Activated CD4-positive, alpha-beta T cell treated with anti-CD3 and anti-CD28 coated beads, Interleukin-10, Interleukin-2, amounts not matched to agents 100 ng/mL and 50 ng/mL, durations not matched to agents 16 hours and 8 hours (primary cell): Measurements from ENCODE around the gene SREBF2.

Experiments used
- DNase-seq: peaks from one replicate; pipeline ENCODE4 v3.0.0-alpha.2; 2020

SREBF2 gene

DNA sequence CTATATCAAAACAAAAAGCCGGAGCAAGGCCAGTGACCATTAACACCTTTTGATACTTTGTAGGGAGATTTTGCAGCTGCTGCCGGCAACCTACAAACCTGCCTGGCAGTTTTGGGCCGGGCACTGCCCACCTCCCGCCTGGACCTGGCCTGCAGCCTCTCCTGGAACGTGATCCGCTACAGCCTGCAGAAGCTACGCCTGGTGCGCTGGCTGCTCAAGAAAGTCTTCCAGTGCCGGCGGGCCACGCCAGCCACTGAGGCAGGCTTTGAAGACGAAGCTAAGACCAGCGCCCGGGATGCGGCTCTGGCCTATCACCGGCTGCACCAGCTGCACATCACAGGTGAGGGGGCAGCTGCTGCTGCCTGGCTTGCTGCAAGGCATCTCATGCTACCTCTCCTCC, 47.7 kb downstream of the SREBF2 start:
- no peak for DNase-seq

DNA sequence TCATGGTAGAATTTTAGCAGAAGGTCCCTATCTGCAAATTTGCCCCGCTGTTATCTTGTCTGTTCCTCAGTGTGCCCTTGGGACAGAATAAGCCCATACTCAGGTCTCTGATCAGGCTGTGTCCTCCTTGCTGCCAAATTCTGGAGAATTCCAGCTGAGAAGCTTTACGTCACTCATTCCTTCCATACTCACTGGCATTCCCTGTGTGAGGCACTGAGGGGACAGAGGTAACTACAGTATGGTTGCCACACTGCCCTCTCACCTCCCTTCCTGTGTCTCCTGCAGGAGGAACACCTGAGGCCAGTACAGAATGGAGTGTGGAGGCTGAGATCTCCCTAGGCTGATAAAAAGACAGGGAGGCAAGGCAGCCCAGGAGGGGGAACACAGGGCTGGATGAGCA, 50.5 kb downstream of the SREBF2 start:
- DNase-seq: no peak

DNA sequence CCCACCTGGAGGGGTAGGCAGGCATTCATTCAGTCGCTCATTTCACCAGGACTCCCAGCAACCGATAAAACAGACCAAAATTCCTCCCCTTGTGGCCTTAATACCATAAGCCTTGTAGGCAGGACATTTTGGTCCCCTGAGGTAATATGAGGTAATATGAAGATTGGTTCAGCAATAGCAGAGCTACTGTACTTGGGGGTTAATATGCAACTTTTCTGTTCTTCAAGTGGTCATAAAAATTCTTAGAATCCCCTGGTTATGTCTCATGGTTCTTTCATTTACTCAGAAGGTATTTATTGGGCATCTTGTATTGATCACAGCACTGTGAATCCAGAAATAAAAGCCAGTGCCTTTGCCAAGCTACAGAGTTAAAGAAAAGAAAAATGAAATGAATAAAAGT, 52.2 kb downstream of the SREBF2 start:
- no peak for DNase-seq

DNA sequence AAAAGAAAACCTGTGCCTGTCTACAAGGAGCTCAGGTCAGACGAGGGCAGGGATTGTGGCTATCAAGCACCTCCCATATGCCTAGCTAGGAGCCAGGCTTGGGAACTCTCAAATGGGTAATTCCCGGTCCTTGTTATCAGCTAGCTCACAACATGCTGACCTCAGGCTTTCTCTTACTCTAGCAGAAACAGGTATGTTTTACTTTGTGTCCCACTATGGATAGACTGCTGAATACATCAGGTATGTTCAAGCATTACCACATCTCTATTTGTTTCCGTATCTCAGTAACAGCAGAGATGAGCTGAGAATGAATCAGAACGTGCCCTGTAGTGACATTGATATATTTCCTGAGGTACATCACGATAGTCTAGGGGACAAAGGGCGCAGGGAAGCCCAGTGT, 52.6 kb downstream of the SREBF2 start:
- no peak for DNase-seq

DNA sequence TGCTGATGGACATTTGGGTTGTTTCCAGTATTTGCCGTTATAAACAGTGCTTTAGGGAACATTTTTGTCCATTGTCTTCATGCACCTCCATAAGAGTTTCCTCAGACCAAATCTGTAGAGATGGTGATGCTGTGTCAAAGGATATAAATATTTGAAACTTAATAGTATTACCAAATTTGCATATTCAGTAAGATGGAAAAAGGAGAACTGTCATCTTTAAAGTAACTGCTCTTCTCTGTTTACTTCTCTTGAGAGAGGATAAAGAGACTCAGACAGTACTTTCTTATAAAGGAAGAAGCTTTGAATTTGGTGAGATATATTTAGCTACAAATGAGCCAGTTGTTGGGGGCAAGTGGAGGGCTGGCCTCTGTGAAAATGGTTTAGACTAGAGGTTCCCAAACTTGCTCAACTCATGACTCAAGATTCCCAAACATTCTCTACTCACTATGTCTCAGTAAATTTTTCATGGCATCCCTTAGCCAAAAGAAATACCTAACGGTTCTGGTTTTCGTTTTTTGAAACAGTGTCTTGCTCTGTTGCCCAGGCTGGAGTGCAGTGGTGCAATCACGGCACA, 55.8 kb downstream of the SREBF2 start:
- no peak for DNase-seq

- no peak for DNase-seq
Observed at GRCh38 chr22:41891407-41891806, 58.5 kb downstream of the SREBF2 start.

- no peak for DNase-seq
Observed at GRCh38 chr22:41892721-41893120, 59.8 kb downstream of the SREBF2 start.

GRCh38 chr22:41893591-41894375, 60.9 kb downstream of the SREBF2 start:
- DNase-seq: no peak

DNA sequence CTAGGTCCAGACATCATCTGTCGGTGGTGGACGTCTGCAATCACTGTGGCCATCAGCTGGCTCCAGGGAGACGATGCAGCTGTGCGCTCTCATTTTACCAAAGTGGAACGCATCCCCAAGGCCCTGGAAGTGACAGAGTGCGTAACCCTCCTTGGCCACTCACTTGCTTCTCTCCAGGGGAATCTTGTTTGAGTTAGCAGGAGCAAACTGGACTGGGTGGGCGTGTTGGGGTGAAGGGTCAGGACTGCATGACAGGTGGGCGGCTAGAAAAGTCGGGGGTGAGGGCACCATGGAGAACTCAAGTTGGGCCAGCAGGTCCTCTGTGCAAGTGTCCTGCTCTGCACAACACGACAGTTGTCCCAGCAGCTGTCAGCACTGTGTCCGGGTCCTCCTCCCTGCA, 65.7 kb downstream of the SREBF2 start:
- no peak for DNase-seq

GRCh38 chr22:41899110-41899509, 66.2 kb downstream of the SREBF2 start:
- no peak for DNase-seq

DNA sequence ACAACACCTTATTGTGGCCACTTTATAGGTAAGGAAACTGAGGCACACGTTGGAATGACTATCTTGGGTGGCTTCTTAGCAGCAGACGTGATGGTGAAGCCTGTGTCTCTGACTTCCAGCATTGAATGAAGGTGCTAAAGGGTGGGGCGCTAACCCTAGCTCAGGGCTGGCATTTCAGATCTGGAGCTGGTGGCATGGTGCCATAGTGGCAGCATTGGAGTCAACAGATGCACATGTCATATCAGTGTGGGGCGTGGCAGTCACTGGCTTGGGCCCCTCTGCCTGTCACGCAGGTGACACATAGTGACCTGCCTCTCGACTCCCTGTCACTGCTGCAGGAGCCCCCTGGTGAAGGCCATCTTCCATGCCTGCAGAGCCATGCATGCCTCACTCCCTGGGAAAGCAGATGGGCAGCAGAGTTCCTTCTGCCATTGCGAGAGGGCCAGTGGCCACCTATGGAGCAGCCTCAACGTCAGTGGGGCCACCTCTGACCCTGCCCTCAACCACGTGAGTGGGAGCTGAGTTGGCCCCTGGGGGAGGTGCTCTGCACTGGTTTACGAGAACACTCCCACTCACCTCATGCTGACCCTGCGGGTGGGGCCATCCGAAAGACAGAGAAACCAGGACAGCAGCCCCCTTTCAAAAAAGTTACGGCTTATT, 67.2 kb downstream of the SREBF2 start:
- DNase-seq: no peak

DNA sequence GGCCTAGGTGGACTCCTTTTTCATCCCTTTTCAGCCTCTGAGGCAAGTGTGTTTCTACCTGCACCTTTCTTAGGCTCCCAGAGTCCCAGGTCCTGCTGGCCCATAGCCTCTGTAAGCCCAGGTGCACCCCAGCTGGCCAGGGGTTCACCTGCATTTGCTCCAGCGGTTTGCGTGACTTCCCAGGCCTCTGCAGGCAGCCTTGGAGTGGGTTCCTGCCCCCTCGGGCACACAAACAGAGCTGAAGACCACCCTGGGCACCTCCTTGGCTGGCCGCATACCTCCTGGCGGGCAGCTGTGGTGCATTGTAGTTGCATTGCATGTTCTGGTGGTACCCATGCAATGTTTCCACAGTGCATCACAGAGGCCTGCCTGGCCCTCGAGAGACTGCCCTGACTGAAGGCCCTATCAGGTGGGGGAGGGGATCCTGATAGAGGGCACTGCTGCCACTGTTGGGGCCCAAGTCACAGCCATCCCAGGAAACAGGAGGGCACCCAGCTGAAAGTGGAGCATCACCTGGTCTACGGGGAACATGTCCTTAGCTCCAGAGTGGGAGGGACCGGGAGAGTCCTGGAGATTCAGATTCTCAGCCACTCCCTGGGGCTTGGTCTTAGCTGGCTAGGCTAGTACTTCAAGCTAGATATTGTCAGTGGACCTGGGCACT, 67.9 kb downstream of the SREBF2 start:
- DNase-seq: no peak

- DNase-seq: no peak
Observed at GRCh38 chr22:41902016-41902415, 69.1 kb downstream of the SREBF2 start.

GRCh38 chr22:41902932-41903421, 70.1 kb downstream of the SREBF2 start:
- DNase-seq: no peak

DNA sequence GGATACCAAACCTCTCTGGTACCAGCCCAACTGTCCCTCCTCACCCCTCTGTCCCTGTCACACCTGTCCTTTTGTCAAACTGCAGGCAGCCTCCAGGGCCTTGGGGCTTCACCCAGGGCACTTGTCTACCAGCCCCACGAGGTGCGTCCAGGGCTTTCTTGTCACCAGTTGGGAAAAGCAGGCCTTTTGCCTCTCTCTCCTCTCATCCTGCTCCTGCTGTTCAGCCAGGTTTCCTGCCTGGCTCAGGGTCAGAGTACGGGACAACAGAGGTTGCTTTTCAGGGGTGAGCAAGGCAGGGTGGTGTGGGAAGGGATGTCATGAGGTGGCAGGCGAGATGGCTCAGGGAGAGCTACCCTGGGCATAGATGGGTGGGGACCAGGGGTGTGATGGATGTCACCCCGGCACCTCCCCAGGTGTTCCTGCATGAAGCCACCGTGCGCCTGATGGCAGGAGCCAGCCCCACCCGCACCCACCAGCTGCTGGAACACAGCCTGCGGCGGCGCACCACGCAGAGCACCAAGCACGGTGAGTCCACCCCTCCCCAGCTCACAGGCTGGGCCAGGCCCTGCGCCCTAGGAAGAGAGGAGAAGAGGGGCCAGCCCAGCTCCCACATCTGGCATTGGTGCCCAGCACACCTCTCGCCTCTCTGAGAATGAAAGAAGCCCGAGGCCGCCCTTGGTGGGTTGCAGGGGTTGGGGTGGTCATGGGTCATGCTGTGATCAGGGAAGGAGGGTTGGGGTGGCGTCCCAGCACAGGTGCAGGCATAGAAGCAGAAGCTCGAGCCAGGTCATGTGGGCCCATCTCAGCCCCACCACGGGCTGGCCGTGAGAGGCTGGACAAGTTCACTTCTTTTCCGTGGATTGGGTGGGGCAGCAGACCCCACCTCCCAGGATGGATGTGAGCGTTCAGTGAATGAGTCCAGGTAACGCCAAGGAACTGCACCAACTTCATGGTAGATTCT, 71.8 kb downstream of the SREBF2 start:
- no peak for DNase-seq

- no peak for DNase-seq
Observed at GRCh38 chr22:41905411-41906202, 72.7 kb downstream of the SREBF2 start.

- no peak for DNase-seq
Observed at GRCh38 chr22:41906822-41907221, 73.9 kb downstream of the SREBF2 start.

GRCh38 chr22:41907436-41908401, 74.8 kb downstream of the SREBF2 start:
- no peak for DNase-seq

DNA sequence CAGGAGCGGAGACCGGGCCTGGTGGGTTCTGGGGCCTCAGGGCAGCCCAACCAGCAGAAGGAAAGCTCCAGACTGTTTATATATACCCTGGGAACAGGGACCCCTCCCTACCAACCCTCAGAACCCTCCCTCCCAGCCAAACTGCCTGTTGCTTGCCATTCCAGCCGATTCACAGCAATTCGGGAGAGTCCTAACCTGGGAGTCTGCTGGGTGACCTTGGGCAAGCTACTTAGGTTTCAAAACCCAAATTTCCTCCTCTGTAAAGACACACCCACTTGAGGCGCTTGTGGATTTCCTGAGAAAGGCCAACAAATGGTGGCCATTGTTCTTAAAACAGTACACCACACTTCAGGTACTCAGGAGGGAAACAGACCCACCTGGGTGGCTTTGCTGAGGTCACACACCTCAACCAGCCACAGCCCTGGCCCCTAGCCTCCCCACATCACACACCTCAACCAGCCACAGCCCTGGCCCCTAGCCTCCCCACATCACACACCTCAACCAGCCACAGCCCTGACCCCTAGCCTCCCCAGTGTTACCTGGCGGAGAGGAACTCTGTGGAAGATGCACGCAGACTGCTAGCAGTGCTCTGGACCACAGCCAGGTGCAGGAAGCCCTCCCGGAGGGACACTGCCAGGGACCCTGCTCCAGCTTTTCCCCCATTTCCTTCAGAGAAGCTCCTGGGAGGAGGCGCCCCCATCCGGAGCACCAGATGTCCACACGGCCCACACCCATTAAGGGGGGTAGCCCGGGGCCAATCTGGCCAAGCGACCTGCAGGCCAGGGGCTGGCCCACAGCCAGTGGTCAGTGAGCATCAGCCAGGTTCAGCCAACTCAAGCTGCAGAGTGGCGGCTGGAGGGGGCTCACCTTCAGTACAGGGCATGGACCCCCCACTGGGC, 75.8 kb downstream of the SREBF2 start:
- DNase-seq: peak; percentile 28
